OCI-LY1 (cell line): ENCODE results near the gene C17orf58.
"Not testable (repeated sequence)": the region's sequence is repeated elsewhere in the genome, so short reads cannot be mapped to it uniquely, and the experiment has no call there.

ENCODE experiments used
- H2AFZ ChIP-seq: fragments of 200-600 bp; sonication (generic), shearing (Covaris generic); 2 replicates; pipeline ENCODE4 v1.6.0; 2014; ENCODE audit warnings: antibody characterized with exemption, mild to moderate bottlenecking, low read length
- H3F3A ChIP-seq: fragments of 200-600 bp; sonication (generic), shearing (Covaris generic); 2 replicates; pipeline ENCODE4 v1.6.0; 2014; ENCODE audit warnings: mild to moderate bottlenecking, antibody characterized with exemption, low read length, moderate library complexity; ENCODE audit not compliant: insufficient read depth
- H3K27ac ChIP-seq: fragments of 200-600 bp; sonication (generic); 2 replicates; pipeline ENCODE4 v1.5.1; 2014; ENCODE audit warnings: low read length, mixed run types, mild to moderate bottlenecking, low read depth; ENCODE audit not compliant: poor library complexity, severe bottlenecking
- H3K27me3 ChIP-seq: fragments of 200-600 bp; sonication (generic); 2 replicates; pipeline ENCODE4 v1.6.0; 2014; ENCODE audit warnings: antibody characterized with exemption, mild to moderate bottlenecking, low read length, moderate library complexity; ENCODE audit not compliant: insufficient read depth
- H3K36me3 ChIP-seq: fragments of 200-600 bp; sonication (generic); 2 replicates; pipeline ENCODE4 v1.6.1; 2014; ENCODE audit warnings: mild to moderate bottlenecking, antibody characterized with exemption, low read length, moderate library complexity, mixed read lengths; ENCODE audit not compliant: insufficient read depth
- H3K4me1 ChIP-seq: fragments of 200-600 bp; sonication (generic); 2 replicates; pipeline ENCODE4 v1.5.1; 2014; ENCODE audit warnings: mild to moderate bottlenecking, low read length, moderate library complexity; ENCODE audit not compliant: insufficient read depth, severe bottlenecking
- H3K4me2 ChIP-seq: fragments of 200-600 bp; sonication (generic), shearing (Covaris generic); 2 replicates; pipeline ENCODE4 v1.6.1; 2014; ENCODE audit warnings: low read length
- H3K4me3 ChIP-seq: fragments of 200-600 bp; sonication (generic); 2 replicates; pipeline ENCODE4 v1.5.1; 2014; ENCODE audit warnings: low read length, low read depth, mild to moderate bottlenecking, mixed read lengths; ENCODE audit not compliant: poor library complexity, severe bottlenecking
- H3K79me2 ChIP-seq: fragments of 200-600 bp; shearing (Covaris generic); 2 replicates; pipeline ENCODE4 v1.6.1; 2016; ENCODE audit warnings: mixed run types, low read length, mixed read lengths; ENCODE audit not compliant: insufficient read depth
- H3K9ac ChIP-seq: fragments of 200-600 bp; sonication (generic), shearing (Covaris generic); 2 replicates; pipeline ENCODE4 v1.6.1; 2014; ENCODE audit warnings: mild to moderate bottlenecking, low read length, mixed read lengths
- H3K9me2 ChIP-seq: fragments of 200-600 bp; sonication (generic), shearing (Covaris generic); 2 replicates; pipeline ENCODE4 v1.6.1; 2014; ENCODE audit warnings: low read depth, mild to moderate bottlenecking, low read length, mixed read lengths
- H3K9me3 ChIP-seq: fragments of 200-600 bp; shearing (Covaris generic); 2 replicates; pipeline ENCODE4 v1.6.1; 2014; ENCODE audit warnings: low read length, mixed read lengths
- H4K20me1 ChIP-seq: fragments of 200-600 bp; sonication (generic), shearing (Covaris generic); 2 replicates; pipeline ENCODE4 v1.6.0; 2016; ENCODE audit warnings: mild to moderate bottlenecking, low read length; ENCODE audit not compliant: insufficient read depth
- EZH2 ChIP-seq: fragments of 200-600 bp; sonication (generic), shearing (Covaris generic); IDR thresholded peaks from 2 replicates; pipeline ENCODE4 v1.8.0; 2017; ENCODE audit warnings: borderline replicate concordance, mixed run types, mild to moderate bottlenecking, antibody characterized with exemption, low read length, moderate library complexity, mixed read lengths
- TF ChIP-seq, protein P1 (sequence below): fragments of 200-600 bp; sonication (generic), shearing (Covaris generic); IDR thresholded peaks from 2 replicates; pipeline ENCODE4 v1.5.1; 2017; ENCODE audit warnings: mild to moderate bottlenecking, antibody characterized with exemption, low read length, moderate library complexity, mixed read lengths

Gene C17orf58

DNA sequence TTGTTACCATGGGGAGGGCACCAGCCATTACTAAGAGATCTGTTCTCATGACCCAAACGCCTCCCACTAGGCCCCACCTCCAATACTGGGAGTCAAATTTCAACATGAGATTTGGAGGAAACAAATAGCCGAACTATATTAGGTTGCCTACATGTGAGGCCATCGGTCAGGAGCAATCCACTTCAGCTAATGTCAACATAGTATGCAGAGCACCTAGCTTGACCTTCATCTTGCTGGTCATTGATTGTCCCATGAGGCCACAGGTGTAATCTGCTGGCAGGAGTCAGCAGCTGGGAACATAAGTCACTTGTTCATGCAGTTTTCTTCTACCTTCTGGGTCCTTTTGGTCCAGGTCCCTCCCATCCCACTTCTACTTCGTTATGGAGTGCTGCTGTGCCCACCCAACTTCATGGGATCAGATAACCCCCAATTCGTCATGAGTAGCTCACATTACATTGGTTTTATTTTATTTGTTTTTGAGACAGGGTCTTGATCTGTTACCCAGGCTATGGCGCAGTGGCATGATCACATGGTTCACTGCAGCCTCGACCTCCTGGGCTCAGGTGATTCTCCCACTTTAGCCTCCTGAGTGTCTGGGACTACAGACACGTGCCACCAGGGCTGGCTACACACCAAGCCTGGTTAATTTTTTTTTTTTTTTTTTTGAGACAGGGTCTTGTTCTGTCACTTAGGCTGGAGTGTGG is 33.4 kb upstream of the C17orf58 start:
- no peaks in the 10 kb centered on the region for H3K9me3 ChIP-seq
- H3K4me1 ChIP-seq = peaks cover 7% of the 10 kb centered on the region
- H3K27me3 ChIP-seq = no peaks in the 10 kb centered on the region
- H3K4me3 ChIP-seq = no peak overlapping the region
- H2AFZ ChIP-seq = no peak overlapping the region
- no peaks in the 10 kb centered on the region for H3K79me2 ChIP-seq
- H3K9me2 ChIP-seq = no peaks in the 10 kb centered on the region
- H3K9ac ChIP-seq = no peak overlapping the region
- H3K36me3 ChIP-seq = no peaks in the 10 kb centered on the region
- no peak overlapping the region for H3K27ac ChIP-seq
- TF ChIP-seq, protein P1, sequence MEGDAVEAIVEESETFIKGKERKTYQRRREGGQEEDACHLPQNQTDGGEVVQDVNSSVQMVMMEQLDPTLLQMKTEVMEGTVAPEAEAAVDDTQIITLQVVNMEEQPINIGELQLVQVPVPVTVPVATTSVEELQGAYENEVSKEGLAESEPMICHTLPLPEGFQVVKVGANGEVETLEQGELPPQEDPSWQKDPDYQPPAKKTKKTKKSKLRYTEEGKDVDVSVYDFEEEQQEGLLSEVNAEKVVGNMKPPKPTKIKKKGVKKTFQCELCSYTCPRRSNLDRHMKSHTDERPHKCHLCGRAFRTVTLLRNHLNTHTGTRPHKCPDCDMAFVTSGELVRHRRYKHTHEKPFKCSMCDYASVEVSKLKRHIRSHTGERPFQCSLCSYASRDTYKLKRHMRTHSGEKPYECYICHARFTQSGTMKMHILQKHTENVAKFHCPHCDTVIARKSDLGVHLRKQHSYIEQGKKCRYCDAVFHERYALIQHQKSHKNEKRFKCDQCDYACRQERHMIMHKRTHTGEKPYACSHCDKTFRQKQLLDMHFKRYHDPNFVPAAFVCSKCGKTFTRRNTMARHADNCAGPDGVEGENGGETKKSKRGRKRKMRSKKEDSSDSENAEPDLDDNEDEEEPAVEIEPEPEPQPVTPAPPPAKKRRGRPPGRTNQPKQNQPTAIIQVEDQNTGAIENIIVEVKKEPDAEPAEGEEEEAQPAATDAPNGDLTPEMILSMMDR = no peak
- no peak for TF ChIP-seq EZH2
- no peak overlapping the region for H3K4me2 ChIP-seq
- H4K20me1 ChIP-seq = no peaks in the 10 kb centered on the region
- H3F3A ChIP-seq = no peaks in the 10 kb centered on the region

DNA sequence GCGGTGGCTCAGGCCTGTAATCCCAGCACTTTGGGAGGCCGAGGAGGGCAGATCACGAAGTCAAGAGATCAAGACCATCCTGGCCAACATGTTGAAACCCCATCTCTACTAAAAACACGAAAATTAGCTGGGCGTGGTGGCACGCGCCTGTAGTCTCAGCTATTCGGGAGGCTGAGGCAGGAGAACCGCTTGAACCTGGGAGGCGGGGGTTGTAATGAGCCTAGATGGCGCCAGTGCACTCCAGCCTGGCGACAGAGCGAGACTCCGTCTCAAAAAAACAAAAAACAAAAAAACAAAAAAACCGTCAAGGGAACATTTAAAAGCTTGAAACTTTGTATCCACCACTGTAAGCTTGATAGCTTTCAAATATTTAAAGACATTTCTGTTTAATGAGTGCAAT is 26.3 kb upstream of the C17orf58 start:
- H2AFZ ChIP-seq, H3K4me3 ChIP-seq, H3K36me3 ChIP-seq, H3K9ac ChIP-seq, H3K79me2 ChIP-seq, H3K27me3 ChIP-seq, H3K9me2 ChIP-seq, H3F3A ChIP-seq, H4K20me1 ChIP-seq, H3K4me2 ChIP-seq, H3K27ac ChIP-seq, H3K9me3 ChIP-seq: not testable (repeated sequence)
- peaks cover 13% of the 10 kb centered on the region for H3K4me1 ChIP-seq

DNA sequence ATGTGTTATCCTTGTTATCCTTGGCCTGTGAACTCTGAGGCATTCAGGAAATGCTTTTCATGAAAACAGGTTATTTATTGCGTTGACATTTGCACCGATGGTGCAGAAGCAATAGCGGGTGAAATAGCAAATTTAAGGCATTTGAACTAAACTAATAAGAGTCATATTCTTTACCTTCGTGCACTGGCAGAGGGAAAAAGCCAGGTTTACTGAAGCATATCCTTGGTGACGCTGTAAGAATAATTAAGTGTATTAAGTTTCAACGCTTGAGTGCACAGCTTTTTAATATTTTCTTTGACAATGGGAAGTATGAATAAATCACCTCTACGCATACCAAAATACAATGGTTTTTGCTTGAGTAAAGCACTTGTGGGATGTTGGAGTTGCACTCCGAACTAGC is 25.7 kb upstream of the C17orf58 start:
- H3K27me3 ChIP-seq = no peaks in the 10 kb centered on the region
- no peak overlapping the region for H3K27ac ChIP-seq
- TF ChIP-seq, protein P1 = no peak
- no peak for TF ChIP-seq EZH2
- H3F3A ChIP-seq = no peaks in the 10 kb centered on the region
- no peaks in the 10 kb centered on the region for H3K79me2 ChIP-seq
- no peaks in the 10 kb centered on the region for H3K36me3 ChIP-seq
- H3K4me1 ChIP-seq = peaks cover 13% of the 10 kb centered on the region
- H3K4me2 ChIP-seq = no peak overlapping the region
- H3K4me3 ChIP-seq = no peak overlapping the region
- no peaks in the 10 kb centered on the region for H4K20me1 ChIP-seq
- no peaks in the 10 kb centered on the region for H3K9me2 ChIP-seq
- H3K9ac ChIP-seq = no peak overlapping the region
- H3K9me3 ChIP-seq = no peaks in the 10 kb centered on the region; the same call in 1 of the 2 replicates
- no peak overlapping the region for H2AFZ ChIP-seq

DNA sequence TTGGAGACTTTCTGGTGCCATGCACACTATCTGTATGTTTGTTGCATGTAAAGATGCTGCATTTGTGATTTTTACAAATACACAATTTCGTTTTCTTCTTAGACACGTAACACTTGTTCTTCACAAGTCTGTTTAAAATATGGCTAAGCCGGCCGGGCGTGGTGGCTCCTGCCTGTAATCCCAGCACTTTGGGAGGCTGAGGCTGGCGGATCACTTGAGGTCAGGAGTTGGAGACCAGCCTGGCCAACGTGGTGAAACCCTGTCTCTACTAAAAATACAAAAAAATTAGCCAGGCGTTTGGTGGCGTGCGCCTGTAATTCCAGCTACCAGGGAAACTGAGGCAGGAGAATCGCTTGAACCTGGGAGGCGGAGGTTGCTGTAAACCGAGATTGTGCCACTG is 24.5 kb upstream of the C17orf58 start:
- not testable (repeated sequence) for H3K27me3 ChIP-seq, H3K9me2 ChIP-seq, H3K9me3 ChIP-seq, H4K20me1 ChIP-seq, H3K36me3 ChIP-seq, H3F3A ChIP-seq, H3K27ac ChIP-seq, H3K79me2 ChIP-seq
- Histone ChIP-seq H3K9ac (peak overlapping the region; percentile 64), H3K4me3 (peak overlapping the region; percentile 61), H3K4me2 (peak overlapping the region; percentile 64), H2AFZ (0 out of 2 replicates have a peak overlapping the region, but pooled peaks have one; percentile 0), H3K4me1 (peaks cover 20% of the 10 kb centered on the region)
